Raji (cell line): ENCODE measurements around the gene SETD3.

ENCODE experiments used
- POLR2A ChIP-seq: IDR thresholded peaks from 2 replicates; pipeline ENCODE4 v1.6.1; 2011; ENCODE audit warnings: low read depth, low read length, control low read depth; ENCODE audit not compliant: insufficient read depth

The SETD3 gene

GRCh38 chr14:99511421-99512109, 30.9 kb upstream of the SETD3 start:
- TF ChIP-seq POLR2A: no peak

GRCh38 chr14:99510556-99511139, 30.0 kb upstream of the SETD3 start:
- TF ChIP-seq POLR2A: no peak

DNA sequence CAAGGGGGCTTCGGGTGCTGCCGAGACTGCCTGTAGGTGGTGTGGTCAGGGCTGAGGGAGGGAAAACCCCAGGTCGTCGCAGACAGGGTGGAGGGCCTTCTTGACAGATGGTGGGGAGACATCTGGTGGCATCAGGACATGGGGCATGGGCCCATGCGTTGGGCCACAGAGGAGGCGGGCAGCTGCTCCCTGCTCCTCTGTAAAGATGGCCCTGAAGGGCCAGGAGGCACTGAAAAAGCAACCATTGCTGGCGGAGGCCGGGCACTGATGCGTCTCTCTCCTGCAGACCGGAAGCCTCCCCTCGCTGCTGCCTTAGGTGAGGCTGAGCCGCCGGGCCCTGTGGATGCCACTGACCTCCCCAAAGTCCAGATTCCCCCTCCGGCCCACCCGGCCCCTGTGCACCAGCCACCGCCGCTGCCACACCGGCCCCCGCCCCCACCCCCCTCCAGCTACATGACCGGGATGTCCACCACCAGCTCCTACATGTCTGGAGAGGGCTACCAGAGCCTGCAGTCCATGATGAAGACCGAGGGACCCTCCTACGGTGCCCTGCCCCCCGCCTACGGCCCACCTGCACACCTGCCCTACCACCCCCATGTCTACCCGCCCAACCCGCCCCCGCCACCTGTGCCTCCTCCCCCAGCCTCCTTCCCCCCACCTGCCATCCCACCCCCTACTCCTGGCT, 29.4 kb upstream of the SETD3 start:
- no peak for TF ChIP-seq POLR2A

DNA sequence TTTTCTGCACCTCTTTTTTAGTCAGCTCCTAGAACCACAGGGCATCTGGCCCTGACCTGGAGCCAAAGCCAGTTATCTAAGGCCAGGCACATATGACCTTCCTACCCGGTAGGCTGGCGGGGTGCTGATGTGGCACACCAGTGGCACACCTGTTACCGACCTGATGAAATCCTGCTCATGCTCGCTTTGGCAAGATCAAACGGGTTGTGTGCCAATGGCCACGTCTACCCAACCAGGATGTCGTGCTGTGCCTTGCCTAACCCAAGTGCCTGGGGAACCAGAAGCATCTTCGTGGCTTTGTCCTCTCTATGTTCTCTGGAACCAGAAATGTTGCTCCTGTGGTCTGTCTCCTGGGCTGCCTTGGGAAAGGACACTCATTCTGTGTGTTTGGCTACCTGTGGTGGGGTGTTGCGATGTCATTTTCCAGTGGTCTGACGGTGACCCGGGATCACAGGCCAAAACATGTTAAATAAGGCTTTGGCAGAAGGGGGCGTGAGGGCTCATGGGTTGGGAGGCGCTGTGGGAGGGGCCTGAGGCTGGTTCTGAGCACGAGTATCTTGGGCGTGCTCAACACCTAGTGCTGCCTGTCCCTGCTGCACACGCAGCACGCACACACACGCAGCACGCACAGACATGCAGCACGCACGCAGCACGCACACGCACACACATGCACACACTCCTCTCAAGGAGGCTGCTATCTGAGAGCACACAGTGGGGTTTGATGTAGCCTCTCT, 28.4 kb upstream of the SETD3 start:
- TF ChIP-seq POLR2A: no peak

GRCh38 chr14:99507860-99508640, 27.4 kb upstream of the SETD3 start:
- no peak for TF ChIP-seq POLR2A

DNA sequence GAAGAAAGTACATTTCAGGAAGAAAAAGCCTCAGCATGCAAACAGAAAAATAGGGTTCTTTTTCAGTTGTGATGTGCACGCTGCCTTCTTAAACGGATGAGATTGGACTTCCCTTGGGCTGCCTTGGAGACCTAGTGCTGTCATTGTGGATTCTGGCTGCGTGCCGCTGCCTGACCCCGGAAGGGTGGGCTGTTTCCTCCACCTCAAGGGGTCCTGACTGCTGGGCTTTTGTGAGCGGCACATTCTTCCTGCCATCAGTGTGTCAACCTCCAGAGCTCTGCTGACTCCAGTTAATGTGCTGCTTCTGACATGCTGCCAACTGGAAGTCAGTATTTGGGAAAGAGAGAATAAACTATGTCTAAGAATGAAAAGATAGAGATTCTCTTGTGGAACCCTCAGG, 25.6 kb upstream of the SETD3 start:
- TF ChIP-seq POLR2A: no peak

DNA sequence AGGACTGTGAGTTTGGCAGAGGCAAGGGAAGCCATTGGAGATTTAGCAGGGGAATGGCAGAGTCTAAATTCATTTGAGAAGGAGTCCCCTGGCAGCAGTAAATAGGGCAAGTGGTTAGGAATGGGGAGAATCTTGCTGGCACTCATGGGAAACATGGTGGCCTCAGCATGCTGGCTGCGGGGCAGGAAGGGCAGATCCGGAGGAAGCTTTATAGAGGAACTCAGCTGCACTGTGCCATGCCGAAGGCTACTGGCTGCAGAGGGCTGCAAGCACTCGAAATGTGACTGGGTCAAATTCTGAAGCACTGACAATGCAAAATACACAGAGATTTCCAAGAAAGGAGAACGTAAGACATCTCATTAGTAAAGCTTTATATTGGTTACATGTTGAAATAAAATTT, 24.4 kb upstream of the SETD3 start:
- no peak for TF ChIP-seq POLR2A

GRCh38 chr14:99503848-99504453, 23.3 kb upstream of the SETD3 start:
- TF ChIP-seq POLR2A: no peak

GRCh38 chr14:99502989-99503421, 22.3 kb upstream of the SETD3 start:
- TF ChIP-seq POLR2A: no peak

DNA sequence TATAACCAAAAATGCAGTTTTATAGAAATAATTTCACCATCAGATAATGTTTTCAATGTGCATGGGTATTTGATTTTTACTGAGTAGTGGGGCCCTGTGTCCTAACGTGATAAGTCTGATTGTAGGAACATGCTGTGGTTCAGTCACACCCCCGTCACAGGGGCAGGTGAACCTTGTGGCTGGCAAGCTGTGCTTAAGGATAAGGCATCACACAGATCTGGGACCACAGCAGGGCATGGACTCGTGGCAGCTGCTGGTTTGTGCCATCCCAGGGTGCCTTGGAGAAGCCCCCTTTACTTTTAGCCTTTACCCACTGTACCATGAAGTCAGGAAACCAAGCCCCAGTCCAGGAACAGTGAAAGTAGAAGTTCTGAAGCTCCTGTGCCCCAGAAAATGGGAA, 17.2 kb upstream of the SETD3 start:
- no peak for TF ChIP-seq POLR2A

DNA sequence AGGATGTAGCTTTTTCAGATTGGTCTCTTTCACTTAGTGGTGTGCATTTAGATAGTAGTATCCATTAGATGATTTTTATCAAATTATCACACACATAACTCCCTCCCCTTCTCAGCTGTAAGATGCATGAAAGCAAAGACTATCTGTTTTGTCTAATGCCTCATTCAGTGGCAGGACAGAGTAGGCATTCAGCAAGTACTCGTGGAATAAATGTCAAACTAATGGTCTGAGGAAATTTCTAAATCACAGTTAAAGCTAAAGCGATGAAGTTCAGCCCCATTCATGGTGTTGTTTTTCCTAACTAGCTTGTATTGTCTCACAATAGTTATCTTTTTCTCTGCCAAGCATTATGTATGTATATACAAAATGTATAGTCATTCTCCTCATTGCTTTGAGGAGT, 16.7 kb upstream of the SETD3 start:
- no peak for TF ChIP-seq POLR2A

GRCh38 chr14:99484106-99484505, 3.4 kb upstream of the SETD3 start:
- TF ChIP-seq POLR2A: no peak

GRCh38 chr14:99481745-99482099, 1.1 kb upstream of the SETD3 start:
- no peak for TF ChIP-seq POLR2A

DNA sequence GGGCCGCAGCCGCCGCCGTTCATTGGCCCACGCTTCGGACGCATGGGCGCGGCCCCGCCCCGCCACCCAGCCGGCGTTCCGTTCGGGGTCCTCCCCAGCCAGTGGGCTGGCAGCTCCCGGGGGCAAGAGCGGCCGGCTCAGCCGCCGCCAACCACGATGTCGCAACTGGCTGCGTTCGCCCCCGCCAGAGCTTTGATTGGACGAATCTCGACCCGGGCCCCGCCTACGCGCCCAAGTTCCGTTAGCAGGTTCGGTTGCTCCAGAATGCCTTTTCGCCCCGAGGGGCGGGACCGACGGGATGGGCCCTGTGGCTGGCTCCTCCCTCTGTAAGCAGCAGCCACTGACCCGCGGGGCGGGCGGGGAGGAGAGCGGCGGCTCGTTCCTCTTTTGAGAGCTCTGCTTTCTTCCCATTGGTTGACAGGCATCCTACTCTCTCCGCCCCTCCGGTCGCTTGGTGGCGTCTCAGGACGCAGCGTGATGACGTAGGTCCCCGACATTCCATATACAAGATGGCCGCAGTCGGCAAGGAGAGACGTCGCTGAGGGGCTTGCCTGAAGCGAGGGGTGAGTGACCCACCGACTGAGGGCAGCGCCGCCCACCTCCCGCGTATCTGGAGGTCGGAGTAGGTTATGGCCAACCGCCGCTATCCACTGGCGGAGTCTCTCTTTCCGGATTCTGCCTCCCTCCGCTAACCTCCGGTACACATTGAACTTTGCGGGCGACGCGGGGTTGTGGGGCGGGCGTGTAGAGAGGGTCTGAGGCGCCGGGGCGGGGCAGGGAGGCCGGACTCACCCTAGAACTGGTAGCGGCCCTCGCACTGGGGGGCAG, 472 bp upstream of the SETD3 start, which contains the start of gene CCNK:
CCNK (plus strand) TSS at position 493 of the 828 bp plus-strand sequence. CDS start 11,269 bp downstream, outside the sequence.
- TF ChIP-seq POLR2A: peak; percentile 93
